IMR-90 (cell line): ENCODE results near the gene SCGB2A2. TPM values are rescaled to one million over a fixed set of nuclear protein-coding genes. Genes with fewer than 3 reads are reported as not detected.

Experiments used
- ATAC-seq: fragments of 200-7000 bp; cut with Tn5 transposase; 2 replicates; pipeline ENCODE4 v1.9.1; 2020; ENCODE audit warnings: low read depth, mild to moderate bottlenecking, moderate library complexity
- BruUV-seq: library from RNA; stranded (reverse); fragments of 400-500 nt; replicated peaks from 2 replicates; lab custom pipeline; 2021; lab: Mats Ljungman, UMichigan
- CTCF ChIA-PET: fragments of 300-600 bp; formaldehyde crosslinking; extraction: SDS; loops from one replicate; lab custom pipeline; 2021; ENCODE audit warnings: antibody characterized with exemption; lab: Yijun Ruan, JAX
- POLR2A ChIA-PET: fragments of 300-600 bp; sonication (Branson Sonifier 250); formaldehyde crosslinking; loops from one replicate; lab custom pipeline; 2022; ENCODE audit warnings: antibody characterized with exemption; ENCODE audit not compliant: unreplicated experiment; lab: Charles Lee
- DNase-seq: peaks from one replicate; pipeline ENCODE4 v3.0.0; 2013
- H2AFZ ChIP-seq: replicated peaks from 2 replicates; pipeline ENCODE3; 2013; ENCODE audit warnings: low read length, mild to moderate bottlenecking; ENCODE audit not compliant: poor library complexity
- H2AK5ac ChIP-seq: 2 replicates; pipeline ENCODE4 v1.6.1; 2013; ENCODE audit warnings: low read depth, low read length, inconsistent platforms
- H2AK9ac ChIP-seq: replicated peaks from 2 replicates; pipeline ENCODE3; 2013; ENCODE audit warnings: mild to moderate bottlenecking, low read depth, low read length, moderate library complexity; ENCODE audit not compliant: poor library complexity
- H2BK120ac ChIP-seq: 2 replicates; pipeline ENCODE4 v1.6.1; 2013; ENCODE audit warnings: low read depth, low read length, inconsistent platforms
- H2BK15ac ChIP-seq: 3 replicates; pipeline ENCODE4 v1.6.1; 2013; ENCODE audit warnings: low read depth, low read length, inconsistent platforms
- H2BK20ac ChIP-seq: 2 replicates; pipeline ENCODE4 v1.6.1; 2013; ENCODE audit warnings: low read depth, mild to moderate bottlenecking, inconsistent platforms, low read length, moderate library complexity
- H2BK5ac ChIP-seq: 2 replicates; pipeline ENCODE4 v1.6.1; 2013; ENCODE audit warnings: mild to moderate bottlenecking, low read depth, low read length, inconsistent platforms; ENCODE audit not compliant: poor library complexity, severe bottlenecking
- H3K14ac ChIP-seq: replicated peaks from 2 replicates; pipeline ENCODE4 v1.6.1; 2013; ENCODE audit warnings: low read depth, low read length, inconsistent platforms
- H3K18ac ChIP-seq: 2 replicates; pipeline ENCODE4 v1.6.1; 2013; ENCODE audit warnings: low read depth, low read length, control low read depth
- H3K23ac ChIP-seq: 2 replicates; pipeline ENCODE4 v1.6.1; 2013; ENCODE audit warnings: low read depth, low read length, inconsistent platforms
- H3K27ac ChIP-seq: 2 replicates; pipeline ENCODE4 v1.5.1; 2013; ENCODE audit warnings: mild to moderate bottlenecking, control low read depth, low read length; ENCODE audit not compliant: insufficient read depth
- H3K27me3 ChIP-seq: 2 replicates; pipeline ENCODE4 v1.6.1; 2013; ENCODE audit warnings: low read length; ENCODE audit not compliant: control insufficient read depth, insufficient read depth
- H3K36me3 ChIP-seq: 2 replicates; pipeline ENCODE4 v1.6.1; 2013; ENCODE audit warnings: low read length, mixed read lengths; ENCODE audit not compliant: control insufficient read depth, insufficient read depth
- H3K4ac ChIP-seq: 2 replicates; pipeline ENCODE4 v1.6.1; 2013; ENCODE audit warnings: low read depth, low read length, inconsistent platforms
- H3K4me1 ChIP-seq: 2 replicates; pipeline ENCODE4 v1.6.1; 2013; ENCODE audit warnings: low read length, mixed read lengths; ENCODE audit not compliant: control insufficient read depth, insufficient read depth
- H3K4me2 ChIP-seq: 2 replicates; pipeline ENCODE4 v1.6.1; 2013; ENCODE audit warnings: low read depth, mild to moderate bottlenecking, control low read depth, low read length, moderate library complexity
- H3K4me3 ChIP-seq: 2 replicates; pipeline ENCODE4 v1.5.1; 2013; ENCODE audit warnings: low read depth, mild to moderate bottlenecking, control low read depth, low read length, moderate library complexity; ENCODE audit not compliant: insufficient read depth
- H3K56ac ChIP-seq: 2 replicates; pipeline ENCODE4 v1.6.1; 2013; ENCODE audit warnings: low read length, inconsistent platforms; ENCODE audit not compliant: insufficient read depth; ENCODE audit errors: extremely low read depth
- H3K79me1 ChIP-seq, 2 experiments: 2 replicates each; pipeline ENCODE4 v1.6.1; 2013; ENCODE audit warnings: low read length in 2 of 2, inconsistent platforms in 1 of 2, low read depth in 1 of 2
- H3K9ac ChIP-seq: 2 replicates; pipeline ENCODE4 v1.6.1; 2013; ENCODE audit warnings: low read depth, low read length, control low read depth
- H3K9me1 ChIP-seq: 2 replicates; pipeline ENCODE4 v1.6.1; 2013; ENCODE audit warnings: low read length, inconsistent platforms; ENCODE audit not compliant: insufficient read depth
- H3K9me3 ChIP-seq: 2 replicates; pipeline ENCODE4 v1.6.1; 2013; ENCODE audit warnings: low read length; ENCODE audit not compliant: control insufficient read depth, insufficient read depth
- H4K20me1 ChIP-seq: 2 replicates; pipeline ENCODE4 v1.6.1; 2013; ENCODE audit warnings: low read length, inconsistent platforms; ENCODE audit not compliant: insufficient read depth
- H4K5ac ChIP-seq: 2 replicates; pipeline ENCODE4 v1.6.1; 2013; ENCODE audit warnings: mild to moderate bottlenecking, low read depth, low read length, control low read depth
- H4K8ac ChIP-seq, 2 experiments: 2 replicates each; pipeline ENCODE4 v1.6.1; 2013; ENCODE audit warnings: low read depth in 2 of 2, low read length in 2 of 2, control low read depth in 1 of 2, inconsistent platforms in 1 of 2
- H4K91ac ChIP-seq: 2 replicates; pipeline ENCODE4 v1.6.1; 2013; ENCODE audit warnings: low read depth, low read length, inconsistent platforms; ENCODE audit not compliant: insufficient read depth
- BHLHE40 ChIP-seq: fragments of 150-350 bp; IDR thresholded peaks from 2 replicates; pipeline ENCODE4 v1.6.1; 2016; ENCODE audit warnings: mild to moderate bottlenecking, low read depth, low read length
- CEBPB ChIP-seq: IDR thresholded peaks from 2 replicates; pipeline ENCODE4 v1.6.1; 2012; ENCODE audit warnings: low read depth, low read length, improper control_type of control experiment
- CHD1 ChIP-seq: IDR thresholded peaks from 2 replicates; pipeline ENCODE4 v1.6.1; 2012; ENCODE audit warnings: low read depth, low read length, improper control_type of control experiment
- ELK1 ChIP-seq: fragments of 150-350 bp; IDR thresholded peaks from 2 replicates; pipeline ENCODE4 v1.6.1; 2016; ENCODE audit warnings: low read depth, mild to moderate bottlenecking, low read length, moderate library complexity, borderline replicate concordance
- FOS ChIP-seq: fragments of 150-350 bp; IDR thresholded peaks from 2 replicates; pipeline ENCODE4 v1.6.1; 2016; ENCODE audit warnings: low read depth, low read length
- MXI1 ChIP-seq: IDR thresholded peaks from 2 replicates; pipeline ENCODE4 v1.6.1; 2012; ENCODE audit warnings: low read depth, mild to moderate bottlenecking, low read length, moderate library complexity, borderline replicate concordance
- NFE2L2 ChIP-seq: fragments of 150-350 bp; IDR thresholded peaks from 2 replicates; pipeline ENCODE4 v1.6.1; 2016; ENCODE audit warnings: low read depth, mild to moderate bottlenecking, low read length
- RCOR1 ChIP-seq: IDR thresholded peaks from 2 replicates; pipeline ENCODE4 v1.6.1; 2012; ENCODE audit warnings: mild to moderate bottlenecking, low read length, improper control_type of control experiment; ENCODE audit not compliant: insufficient replicate concordance
- USF2 ChIP-seq: fragments of 150-350 bp; IDR thresholded peaks from 2 replicates; pipeline ENCODE4 v1.6.1; 2017; ENCODE audit warnings: mild to moderate bottlenecking, antibody characterized with exemption, low read length, low read depth
- dilution Hi-C: fragments of 300-500 bp; cut with HindIII; formaldehyde crosslinking; loops from one replicate; pipeline ENCODE4 v1.14.3; 2018; ENCODE audit warnings: low sequenced_read_pairs; ENCODE audit not compliant: unreplicated experiment
- in situ Hi-C: fragments of 300-500 bp; cut with MboI; formaldehyde crosslinking; loops from 3 replicates; pipeline ENCODE4 v1.14.3; 2019; ENCODE audit warnings: low sequenced_read_pairs, inconsistent platforms, mixed read lengths
- intact Hi-C: fragments of 100-400 bp; cut with micrococcal nuclease; formaldehyde crosslinking; loops from 2 replicates; pipeline ENCODE4 v1.10.0; 2022
- polyA plus RNA-seq, 3 experiments: library from polyadenylated mRNA; depleted of rRNA; stranded (reverse); fragments of >200 nt; gene quantifications; 2 replicates each; pipeline ENCODE4 v1.2.3, GENCODE V29; 2012; ENCODE audit warnings: low replicate concordance in 1 of 3
- total RNA-seq: library from RNA; depleted of rRNA; stranded (reverse); fragments of >200 nt; gene quantifications from 2 replicates; pipeline ENCODE4 v1.2.3, GENCODE V29; 2012
- TF ChIP-seq, protein P1 (sequence below): conservative IDR thresholded peaks from 2 replicates; pipeline ENCODE4 v1.5.1; 2012; ENCODE audit warnings: mild to moderate bottlenecking, low read depth, low read length, improper control_type of control experiment

Gene SCGB2A2
- total and polyA plus RNA-seq, 2 of the 4 experiments (the other 2 are of a cell fraction) = not detected

DNA sequence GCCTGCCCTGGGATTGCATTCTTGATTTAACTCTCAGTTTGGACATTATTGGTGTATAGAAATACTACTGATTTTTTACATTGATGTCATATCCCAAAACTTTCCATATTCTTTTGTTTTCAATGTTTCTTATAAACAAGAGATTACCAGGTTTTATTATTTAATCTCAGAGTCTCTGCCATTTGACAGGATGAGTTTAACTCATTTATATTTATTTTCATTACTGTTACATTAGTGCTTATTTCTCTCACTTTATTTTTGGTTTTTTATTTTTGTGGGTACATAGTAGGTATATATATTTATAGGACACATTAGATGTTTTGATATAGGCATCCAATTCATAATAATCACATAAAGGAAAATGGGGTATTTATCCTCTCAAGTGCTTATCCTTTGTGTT lies 38.0 kb downstream of the SCGB2A2 start:
- in situ Hi-C loops (loop anchor here (25.0 kb wide), 1 partner anchor 446 kb away; no protein-coding TSS in a partner anchor), intact Hi-C loops (no loop called here), dilution Hi-C loops (no loop called here)
- no peak overlapping the region for H2BK120ac ChIP-seq
- no peak overlapping the region for H2AK9ac ChIP-seq
- DNase-seq (no peak), ATAC-seq (no peak)
- H2BK20ac ChIP-seq = no peak overlapping the region
- ChIA-PET CTCF (no interaction called here), POLR2A (no interaction called here)
- no peaks in the 10 kb centered on the region for H3K36me3 ChIP-seq
- H4K20me1 ChIP-seq = no peaks in the 10 kb centered on the region
- peaks cover 7% of the 10 kb centered on the region; the same call in 1 of the 2 replicates for H3K27me3 ChIP-seq
- H3K56ac ChIP-seq = no peak overlapping the region
- no peak overlapping the region for H4K8ac ChIP-seq
- H2AK5ac ChIP-seq = no peak overlapping the region
- TF ChIP-seq CEBPB = no peak
- no peak for TF ChIP-seq FOS
- no peak for TF ChIP-seq NFE2L2
- TF ChIP-seq CHD1 = no peak
- no peak for TF ChIP-seq RCOR1
- TF ChIP-seq ELK1 = no peak
- TF ChIP-seq, protein P1, sequence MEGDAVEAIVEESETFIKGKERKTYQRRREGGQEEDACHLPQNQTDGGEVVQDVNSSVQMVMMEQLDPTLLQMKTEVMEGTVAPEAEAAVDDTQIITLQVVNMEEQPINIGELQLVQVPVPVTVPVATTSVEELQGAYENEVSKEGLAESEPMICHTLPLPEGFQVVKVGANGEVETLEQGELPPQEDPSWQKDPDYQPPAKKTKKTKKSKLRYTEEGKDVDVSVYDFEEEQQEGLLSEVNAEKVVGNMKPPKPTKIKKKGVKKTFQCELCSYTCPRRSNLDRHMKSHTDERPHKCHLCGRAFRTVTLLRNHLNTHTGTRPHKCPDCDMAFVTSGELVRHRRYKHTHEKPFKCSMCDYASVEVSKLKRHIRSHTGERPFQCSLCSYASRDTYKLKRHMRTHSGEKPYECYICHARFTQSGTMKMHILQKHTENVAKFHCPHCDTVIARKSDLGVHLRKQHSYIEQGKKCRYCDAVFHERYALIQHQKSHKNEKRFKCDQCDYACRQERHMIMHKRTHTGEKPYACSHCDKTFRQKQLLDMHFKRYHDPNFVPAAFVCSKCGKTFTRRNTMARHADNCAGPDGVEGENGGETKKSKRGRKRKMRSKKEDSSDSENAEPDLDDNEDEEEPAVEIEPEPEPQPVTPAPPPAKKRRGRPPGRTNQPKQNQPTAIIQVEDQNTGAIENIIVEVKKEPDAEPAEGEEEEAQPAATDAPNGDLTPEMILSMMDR = no peak
- no peak for TF ChIP-seq USF2
- no peak for TF ChIP-seq BHLHE40
- TF ChIP-seq MXI1 = no peak
- H2AFZ ChIP-seq = no peak overlapping the region
- no peak overlapping the region for H3K4me2 ChIP-seq
- no peak overlapping the region for H2BK5ac ChIP-seq
- H3K9me1 ChIP-seq = no peaks in the 10 kb centered on the region
- no peak overlapping the region for H3K9ac ChIP-seq
- no peak overlapping the region for H4K91ac ChIP-seq
- BruUV-seq = no TSS peak
- H3K18ac ChIP-seq = no peak overlapping the region
- H3K4me1 ChIP-seq = no peaks in the 10 kb centered on the region
- no peak overlapping the region for H3K4me3 ChIP-seq
- H3K4ac ChIP-seq = no peak overlapping the region
- no peaks in the 10 kb centered on the region for H3K9me3 ChIP-seq
- no peaks in the 10 kb centered on the region for H3K79me1 ChIP-seq
- no peak overlapping the region for H3K14ac ChIP-seq
- H3K27ac ChIP-seq = no peak overlapping the region
- H2BK15ac ChIP-seq = no peak overlapping the region
- H3K23ac ChIP-seq = no peak overlapping the region
- H4K5ac ChIP-seq = no peak overlapping the region
